GM18861 (cell line): ENCODE data around the gene PTGDS.
"Not testable (repeated sequence)": the region's sequence is repeated elsewhere in the genome, so short reads cannot be mapped to it uniquely, and the experiment has no call there.

ENCODE experiments used
- ATAC-seq: cut with Tn5 transposase; IDR thresholded peaks from one replicate; pipeline ENCODE4 v1.9.1; 2021; ENCODE audit not compliant: unreplicated experiment

PTGDS gene

DNA sequence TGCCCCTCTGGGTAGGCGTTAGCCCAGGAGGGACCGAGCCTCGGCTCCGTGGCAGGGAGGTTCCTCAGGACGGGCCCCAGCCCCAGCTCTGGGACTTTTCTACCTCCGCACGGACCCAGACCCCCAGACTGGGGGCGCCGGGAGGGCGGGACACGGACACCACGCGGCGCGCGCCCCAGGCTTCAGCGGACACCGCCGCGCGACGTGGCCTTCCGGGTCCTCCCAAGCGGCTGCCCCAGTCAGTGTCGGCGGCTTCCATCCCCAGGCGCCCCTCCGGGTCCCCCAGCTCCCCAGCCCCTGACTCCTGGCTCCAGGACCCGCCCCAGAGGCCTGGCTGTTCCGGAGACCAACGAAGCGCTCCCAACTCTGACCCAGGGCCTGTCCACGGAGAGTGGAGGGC is 8.5 kb downstream of the PTGDS start:
- ATAC-seq, result no peak

DNA sequence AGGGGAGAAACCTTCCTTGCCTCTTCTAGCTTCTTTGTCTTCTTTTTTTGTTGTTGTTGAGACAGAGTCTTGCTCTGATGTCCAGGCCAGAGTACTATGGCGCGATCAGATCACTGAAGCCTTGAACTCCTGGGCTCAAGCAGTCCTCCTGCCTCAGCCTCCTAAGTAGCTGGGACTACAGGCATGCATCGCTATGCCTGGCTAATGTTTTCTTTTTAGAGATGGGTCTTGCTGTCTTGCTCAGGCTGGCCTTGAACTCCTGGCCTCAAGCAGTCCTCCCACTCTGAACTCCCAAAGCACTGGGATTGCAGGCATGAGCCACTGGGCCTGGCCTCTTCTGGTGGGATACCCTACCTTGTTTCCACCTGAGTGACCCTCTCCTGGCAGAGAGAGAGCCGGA is 11.6 kb downstream of the PTGDS start:
- no peak for ATAC-seq

DNA sequence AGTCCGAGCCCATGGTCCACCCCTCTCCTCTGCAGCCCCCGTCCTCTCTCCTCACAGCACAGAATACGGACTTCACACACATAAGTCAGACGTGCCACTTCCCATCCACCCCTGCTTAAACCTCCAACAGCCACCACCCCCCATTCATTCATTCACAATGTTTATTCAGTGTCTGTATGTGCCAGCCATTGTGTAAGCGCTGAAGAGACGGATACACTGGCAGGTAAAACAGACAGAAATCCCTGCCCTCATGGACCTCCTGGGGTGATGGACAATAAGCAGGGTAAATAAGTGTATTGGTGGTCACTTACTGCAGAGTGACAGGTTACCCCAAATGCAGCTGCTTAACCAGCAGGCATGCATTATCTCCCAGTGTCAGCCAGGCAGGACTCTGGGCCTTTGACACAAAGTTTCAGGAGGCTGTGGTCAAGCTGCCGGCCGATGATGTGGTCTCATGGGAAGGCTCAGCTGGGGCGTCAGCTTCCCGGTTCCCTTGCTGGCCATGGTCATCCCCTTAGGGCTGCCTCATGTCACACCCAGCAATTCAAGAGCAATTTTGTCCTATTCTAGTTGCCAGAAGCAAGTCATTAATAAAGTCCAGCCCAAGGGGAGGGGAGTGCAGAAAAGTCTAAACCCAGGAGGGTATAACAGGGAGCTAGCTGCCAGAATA is 13.1 kb downstream of the PTGDS start:
- no peak for ATAC-seq

DNA sequence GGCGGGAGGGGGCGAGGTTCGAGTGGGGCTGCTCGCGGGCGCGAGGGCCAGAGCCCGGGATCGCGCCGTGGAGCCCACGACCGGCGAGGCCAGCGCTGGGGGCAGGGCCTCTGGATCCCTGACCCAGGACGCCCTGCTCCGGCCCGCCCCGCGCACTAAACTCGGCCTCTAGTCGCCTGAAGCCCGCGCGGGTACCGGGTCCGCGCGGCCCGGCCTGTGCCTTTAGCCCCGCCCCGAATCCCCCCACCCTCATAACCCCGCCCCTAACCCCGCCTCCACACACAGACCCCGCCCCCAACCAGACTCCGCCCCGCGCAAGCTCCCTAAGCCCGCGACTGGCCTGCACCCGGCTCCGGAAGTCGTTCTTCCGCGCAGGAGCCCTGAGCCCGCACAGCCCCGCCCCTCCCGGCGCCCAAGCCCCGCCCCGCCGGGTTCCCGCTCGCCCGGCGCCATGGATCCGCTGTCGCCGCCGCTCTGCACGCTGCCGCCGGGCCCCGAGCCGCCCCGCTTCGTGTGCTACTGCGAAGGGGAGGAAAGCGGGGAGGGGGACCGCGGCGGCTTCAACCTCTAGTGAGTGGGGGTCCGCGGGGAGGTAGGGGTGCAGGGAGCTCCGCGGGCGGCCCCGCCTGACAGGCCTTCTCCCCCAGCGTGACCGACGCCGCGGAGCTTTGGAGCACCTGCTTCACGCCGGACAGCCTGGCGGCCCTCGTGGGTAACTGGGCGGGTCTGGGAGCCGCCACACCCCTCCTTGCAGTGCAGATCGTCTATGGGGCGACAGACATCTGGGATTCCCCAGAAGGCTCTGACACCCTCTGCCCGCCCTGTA is 14.9 kb downstream of the PTGDS start, which contains the start of gene PAXX:
PAXX (plus strand) TSS at position 430 of the 826 bp plus-strand sequence; CDS start at position 452, 22 bp downstream.
- peak; percentile 59 for ATAC-seq

DNA sequence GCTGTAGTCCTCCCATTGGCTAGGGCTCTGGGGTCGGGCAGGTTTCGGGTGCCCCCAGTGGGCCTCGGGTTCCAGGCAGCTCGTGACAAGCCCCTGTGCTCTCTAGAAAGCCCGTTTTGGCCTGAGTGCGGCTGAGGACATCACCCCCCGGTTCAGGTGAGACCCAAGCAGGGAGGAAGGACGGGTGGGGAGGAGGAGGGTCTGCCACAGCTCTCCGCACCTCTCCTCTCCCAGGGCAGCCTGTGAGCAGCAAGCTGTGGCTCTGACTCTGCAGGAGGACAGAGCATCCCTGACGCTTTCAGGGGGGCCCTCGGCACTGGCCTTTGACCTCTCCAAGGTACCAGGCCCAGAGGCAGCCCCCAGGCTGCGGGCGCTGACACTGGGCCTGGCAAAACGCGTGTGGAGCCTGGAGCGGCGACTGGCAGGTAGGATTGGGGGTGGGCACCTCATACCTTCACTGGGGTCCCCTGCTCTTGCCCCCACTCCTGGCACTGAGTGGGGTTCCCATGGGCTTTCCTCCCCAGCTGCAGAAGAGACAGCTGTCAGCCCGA is 15.6 kb downstream of the PTGDS start:
- peak; percentile 15 for ATAC-seq

DNA sequence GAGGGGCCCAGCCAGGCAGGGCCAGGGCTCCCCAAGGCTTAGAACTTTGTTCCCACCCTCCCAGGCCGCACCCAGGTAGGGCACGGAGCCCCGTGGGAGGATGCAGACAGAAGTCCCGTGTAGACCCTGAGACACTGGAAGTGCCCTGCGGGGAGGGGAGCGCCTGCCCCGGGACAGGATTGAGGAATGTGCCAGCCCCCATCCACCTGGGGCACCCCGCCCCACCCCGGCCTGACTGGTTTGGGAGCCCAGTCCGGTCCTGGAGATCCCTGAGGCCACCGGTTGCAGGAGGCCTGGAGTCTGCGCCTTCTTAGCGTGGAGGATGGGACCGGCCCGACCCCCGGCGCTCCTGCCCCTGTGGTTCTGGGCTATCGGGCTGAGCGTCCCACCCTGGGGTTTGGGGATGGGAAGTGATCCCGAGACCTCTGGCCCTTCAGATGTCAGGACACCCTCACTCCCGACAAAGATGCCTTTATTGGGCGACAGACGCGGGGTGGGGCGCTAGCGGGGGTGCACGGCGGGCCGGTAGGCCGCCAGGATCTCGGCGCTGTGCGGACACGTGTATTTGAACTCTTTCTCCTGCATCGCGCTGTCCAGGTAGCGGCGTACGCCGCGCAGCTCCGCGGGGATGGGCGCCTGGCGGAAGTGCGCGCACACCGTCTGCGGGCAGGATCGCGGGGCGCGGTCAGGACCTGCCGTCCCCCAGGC is 17.0 kb downstream of the PTGDS start:
- ATAC-seq, result no peak

DNA sequence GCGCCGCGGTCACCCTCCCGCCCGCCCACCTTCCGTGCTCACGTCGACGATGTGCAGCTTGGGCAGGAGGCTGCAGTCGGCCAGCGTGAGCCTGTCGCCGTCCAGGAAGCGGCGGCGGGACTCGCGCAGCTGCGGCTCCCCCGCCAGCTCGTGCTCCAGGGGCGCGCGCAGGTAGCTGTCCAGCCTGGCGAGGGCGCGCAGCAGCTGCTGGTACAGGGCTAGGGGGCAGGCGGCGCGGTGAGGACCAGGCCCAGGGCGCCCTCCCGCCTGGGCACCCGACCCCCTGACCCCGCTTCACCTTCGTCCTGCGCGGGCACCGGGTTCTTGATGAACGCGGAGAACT is 17.6 kb downstream of the PTGDS start:
- ATAC-seq, result no peak

DNA sequence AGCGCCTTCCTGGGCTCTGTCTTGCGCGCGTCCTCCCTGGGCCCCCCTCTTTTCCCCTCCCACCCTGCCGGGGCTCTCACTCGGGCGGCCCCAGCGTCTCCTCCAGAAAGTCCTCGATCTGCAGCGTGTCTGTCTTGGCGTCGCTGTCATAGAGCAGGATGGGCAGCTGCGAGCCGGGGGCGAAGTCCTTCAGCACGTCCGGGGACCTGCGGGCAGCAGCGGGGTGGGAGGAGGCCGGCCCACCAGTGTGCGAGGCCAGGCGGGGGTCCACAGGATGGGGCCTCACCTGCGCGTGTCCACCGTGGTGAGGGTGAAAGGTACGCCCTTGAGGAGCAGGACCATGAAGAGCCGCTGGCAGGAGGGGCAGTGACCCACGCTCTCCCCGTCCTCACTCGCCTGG is 18.1 kb downstream of the PTGDS start:
- ATAC-seq, result no peak

DNA sequence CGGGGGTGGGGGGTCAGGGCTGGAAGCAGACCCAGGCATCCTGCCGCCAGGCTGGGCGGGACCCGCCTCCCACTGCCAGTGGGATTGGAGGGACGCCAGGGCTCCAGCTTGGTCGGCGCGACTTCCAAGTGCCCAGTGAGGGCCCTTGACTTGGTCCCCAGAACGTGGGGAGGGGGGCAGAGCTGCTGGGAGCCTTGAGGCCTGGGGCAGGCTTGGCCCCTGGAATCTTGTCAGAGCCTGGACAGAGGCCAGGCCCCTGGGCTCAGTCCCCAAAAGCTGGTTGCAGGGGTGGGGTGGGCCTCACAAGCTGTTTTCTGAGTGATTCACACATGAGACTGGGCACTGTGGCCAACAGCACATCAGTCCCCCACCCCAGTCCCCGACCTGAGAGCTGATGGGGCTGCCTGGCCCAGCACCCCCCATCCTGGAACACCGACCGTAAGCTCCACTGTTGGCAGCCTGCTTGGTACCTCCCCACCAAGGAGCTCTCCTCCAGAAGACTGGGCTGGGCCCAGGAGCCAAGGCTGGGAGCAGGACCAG is 18.5 kb downstream of the PTGDS start:
- no peak for ATAC-seq

DNA sequence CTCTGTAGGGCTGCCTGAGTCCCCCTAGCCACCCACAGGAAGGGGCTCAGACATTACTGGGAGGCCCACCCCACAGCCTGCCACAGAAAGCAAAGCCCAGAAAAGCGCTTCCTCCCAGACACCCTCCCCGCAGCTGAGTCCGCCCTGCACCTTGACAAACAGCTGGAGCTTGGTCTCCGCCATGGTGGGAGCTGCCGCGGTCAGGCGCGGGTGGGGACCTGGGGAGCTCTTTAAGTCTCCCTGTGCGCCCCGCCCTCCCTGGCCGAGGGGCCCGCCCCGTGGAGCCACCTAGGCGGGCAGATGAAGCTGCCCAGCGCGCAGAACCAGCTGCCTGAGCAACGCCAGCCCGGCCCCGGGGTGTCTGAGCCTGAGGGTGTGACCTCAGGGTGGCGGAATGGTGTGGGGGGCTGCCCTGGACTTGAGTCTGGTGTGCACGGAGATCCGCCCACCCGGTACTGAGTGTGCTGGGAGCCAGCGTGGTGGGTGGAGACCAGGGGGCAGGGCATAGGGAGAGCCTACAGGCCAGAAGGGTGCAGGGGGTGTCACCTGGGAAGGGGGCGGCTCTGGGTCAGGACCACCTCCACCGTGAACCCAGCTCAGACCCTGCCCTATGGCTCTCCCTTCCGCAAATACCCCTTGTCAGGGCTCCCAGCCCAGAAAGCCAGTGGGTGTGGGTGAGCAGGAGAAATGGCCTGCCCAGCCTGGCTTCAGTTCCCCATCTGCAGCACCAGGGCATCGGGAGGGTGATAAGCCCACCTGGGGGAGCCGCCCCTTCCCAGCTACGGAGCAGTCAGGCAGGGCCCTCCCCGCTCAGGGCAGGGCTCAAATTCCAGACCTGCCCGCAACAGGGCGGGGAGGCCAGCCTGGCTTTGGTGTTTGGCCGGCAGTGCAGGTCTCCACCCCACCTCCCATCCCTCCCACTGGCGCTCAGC is 19.3 kb downstream of the PTGDS start, which contains the start of gene CLIC3:
CLIC3 (minus strand) TSS at position 208 of the 932 bp plus-strand sequence; CDS start at position 183, 25 bp downstream.
- ATAC-seq, result no peak

DNA sequence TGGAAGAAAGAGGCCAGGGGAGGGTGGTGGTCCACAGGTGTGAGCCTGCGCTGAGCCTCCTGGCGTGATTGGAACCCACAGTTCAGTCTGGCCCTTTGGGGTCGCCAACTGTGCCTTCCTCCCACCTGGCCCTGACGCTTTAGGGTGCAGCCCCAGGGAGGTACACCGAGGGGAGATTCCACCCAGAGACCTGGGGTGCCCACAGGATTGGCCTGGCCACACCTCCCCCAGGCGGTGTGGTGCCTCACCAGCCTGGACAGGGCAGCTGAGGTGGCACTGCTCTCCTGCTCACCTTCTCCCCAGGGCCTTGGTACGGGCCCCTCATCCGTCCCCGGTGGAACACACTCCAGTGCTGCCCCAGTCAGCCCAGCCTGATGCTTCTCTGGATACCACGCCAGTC is 20.1 kb downstream of the PTGDS start:
- no peak for ATAC-seq

DNA sequence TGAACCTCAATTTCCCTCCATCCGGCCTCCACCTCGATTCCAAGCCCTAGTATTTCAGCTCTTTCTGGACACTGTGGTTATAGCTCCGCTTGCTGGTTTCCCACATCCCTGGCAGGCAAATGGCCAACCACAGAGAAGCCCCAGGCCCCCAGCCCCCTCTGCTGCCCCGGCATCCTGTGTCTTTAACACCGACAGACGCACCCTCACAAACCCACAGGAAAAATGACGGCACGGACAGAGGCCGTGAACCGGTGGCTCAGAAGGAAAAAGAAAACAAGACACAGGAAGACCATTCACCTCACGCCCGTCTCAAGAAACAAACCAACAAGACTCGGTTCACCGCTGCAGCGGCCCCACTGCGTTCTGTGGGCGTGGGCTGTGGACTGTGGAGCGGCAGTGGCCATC is 20.5 kb downstream of the PTGDS start:
- no peak for ATAC-seq

DNA sequence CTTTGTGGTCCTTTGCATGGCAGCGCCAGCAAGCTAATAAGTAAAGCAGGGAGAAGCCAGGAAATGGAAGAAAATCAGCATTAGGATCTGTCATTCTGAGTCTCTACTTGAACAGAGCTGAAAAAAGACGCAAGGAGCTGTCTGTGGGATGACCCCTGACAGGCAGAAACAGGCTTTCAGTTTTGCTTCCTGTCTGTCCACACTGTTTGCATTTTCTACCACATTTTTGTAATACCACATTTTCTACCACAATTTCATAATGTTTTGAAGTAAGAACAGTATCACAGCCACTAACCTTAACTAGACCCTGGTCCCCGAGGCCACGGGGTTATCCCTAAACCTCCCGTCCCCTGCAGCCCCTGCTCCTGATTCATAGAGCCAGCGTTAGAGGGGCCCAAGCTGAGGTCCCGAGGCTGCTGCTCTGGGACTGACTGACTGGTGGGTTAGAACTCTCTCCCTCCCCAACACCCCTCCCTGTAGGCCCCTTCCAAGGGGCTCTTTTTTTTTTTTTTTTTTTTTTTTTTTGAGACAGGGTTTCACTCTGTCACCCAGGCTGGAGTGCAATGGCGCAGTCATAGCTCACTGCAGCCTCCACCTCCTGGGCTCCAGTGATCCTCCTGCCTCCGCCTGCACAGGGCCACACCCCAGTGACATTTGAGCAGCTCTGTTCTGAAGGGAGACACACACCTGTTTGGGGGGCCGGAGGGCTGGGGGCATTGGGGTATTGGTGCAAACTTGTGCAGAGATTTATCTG is 23.1 kb downstream of the PTGDS start:
- ATAC-seq, result peak; percentile 80

DNA sequence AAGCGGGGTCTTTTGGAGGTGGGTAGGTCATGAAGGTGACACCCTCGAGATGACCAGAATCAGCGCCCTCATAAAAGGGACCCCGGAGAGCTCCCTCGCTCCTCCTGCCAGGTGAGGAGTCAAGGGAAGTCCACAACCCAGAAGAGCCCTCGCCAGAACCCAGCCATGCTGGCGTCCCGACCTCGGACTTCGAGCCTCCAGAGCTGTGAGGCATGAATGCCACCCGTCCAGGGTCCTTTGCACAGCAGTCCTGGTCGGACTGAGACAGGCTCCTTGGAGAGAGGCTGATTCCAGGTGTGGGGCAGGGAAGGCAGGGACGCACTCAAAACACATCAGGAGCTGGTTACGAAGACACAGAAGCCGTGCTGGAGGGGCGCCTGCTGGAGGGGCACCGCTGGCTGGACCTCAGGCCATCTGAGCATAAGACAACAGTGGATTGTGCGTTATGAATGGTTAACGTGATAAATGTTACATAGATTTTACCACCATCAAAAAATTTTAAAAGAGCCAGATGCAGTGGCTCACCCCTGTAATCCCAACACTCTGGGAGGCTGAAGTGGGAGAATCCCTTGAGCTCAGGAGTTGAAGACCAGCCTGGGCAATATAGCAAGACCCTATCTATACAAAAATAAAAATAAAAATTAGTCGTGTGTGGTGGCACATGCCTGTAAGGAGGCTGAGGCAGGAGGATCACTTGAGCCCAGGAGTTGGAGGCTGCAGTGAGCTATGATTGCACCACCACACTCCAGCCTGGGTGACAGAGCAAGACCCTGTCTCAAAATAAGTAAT is 24.7 kb downstream of the PTGDS start:
- no peak for ATAC-seq

DNA sequence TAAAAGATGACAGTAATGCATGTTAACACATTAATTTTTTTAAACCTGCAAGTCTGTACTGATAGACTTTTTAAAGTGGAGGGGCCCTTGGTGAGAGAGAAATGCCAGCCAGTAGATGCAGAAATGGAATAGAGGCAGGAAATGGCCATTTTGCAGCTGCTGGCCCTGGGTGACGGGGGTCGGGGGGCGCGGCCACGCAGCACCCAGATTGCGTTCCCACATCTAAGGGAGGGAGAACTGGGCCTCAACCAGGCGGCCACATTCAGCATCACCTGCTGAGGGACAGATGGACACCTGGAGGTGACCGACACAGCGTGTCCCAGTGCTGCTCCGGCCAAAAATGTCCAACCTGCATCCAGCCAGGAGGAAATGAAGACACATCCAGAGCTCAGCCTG is 25.3 kb downstream of the PTGDS start:
- ATAC-seq, result no peak

DNA sequence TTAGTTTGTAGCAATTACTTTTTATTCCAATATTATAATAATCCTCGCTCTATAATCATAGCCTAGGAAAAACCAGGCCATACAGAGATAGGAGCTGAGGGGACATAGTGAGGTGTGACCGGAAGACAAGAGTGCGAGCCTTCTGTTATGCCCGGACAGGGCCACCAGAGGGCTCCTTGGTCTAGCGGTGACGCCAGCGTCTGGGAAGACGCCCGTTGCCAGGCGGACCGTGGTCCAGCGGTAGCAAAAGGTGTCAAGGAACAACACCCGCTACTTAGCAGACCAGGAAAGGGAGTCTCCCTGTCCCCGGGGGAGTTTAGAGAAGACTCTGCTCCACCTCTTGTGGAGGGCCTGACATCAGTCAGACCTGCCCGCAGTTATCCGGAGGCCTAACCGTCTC is 27.0 kb downstream of the PTGDS start:
- ATAC-seq, result not testable (repeated sequence)

DNA sequence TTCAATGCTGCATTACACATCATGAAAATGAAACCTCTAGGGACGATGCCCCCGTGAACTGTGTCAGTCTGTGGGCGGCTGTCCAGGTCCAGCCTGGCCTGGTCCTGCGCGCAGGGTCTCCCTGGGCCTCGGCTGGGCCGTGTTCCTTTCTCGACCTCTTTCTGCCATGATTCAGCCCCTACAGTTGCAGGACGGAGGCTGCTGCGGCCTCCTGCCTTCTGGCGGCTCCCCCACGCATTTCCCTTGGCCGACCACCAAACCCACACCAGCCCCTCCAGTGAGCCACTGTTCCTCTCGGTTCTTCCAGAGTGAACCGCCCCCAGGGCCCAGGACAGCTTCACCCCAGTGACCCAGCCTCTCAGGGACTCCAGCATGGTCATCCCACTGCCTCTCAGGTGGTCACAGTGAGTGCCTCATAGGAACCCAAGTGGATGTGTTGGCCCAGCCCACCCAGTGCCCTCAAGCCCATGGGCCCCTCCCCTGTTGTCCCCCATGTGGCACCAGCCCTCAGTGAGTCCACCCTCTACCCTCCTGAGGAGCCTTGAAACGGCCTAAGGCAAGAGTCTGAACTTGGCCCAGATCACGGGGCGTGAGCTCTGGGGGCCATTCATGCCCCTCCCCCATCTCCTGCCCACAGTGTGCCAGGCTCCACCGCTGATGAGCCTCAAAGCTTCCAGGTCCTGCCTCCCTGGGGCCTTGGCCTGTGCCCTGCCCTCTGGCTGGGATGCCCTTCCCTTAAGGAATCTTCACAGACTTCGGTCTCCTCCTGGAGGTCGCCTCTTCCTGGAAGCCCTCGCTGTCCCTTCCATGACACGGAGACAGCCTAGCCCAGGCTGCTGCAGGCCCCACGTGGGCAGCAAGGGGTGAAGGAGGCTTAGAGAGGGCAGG is 29.1 kb downstream of the PTGDS start:
- ATAC-seq, result no peak
